ENCODE measurements around the gene PPM1L. TPM values are rescaled to one million over a fixed set of nuclear protein-coding genes. Genes with fewer than 3 reads are reported as not detected.

The PPM1L gene
- total RNA-seq, 1 experiment from 2014 or later, result 7.3 TPM

GRCh38 chr3:161126495-161126894, 370.5 kb downstream of the PPM1L start:
- Histone ChIP-seq H3K79me2 (ENCODE audit: insufficient read depth, low read length) (no peaks in the 10 kb centered on the region), H3K23ac (ENCODE audit: insufficient read length, low read depth, low read length) (no peak overlapping the region), H2BK5ac (ENCODE audit: insufficient read length, low read length) (no peak overlapping the region), H3K27ac (ENCODE audit: insufficient read length, low read depth, low read length) (no peak overlapping the region), H3K4ac (ENCODE audit: low read depth, low read length) (no peak overlapping the region), H3K9me3 (ENCODE audit: control insufficient read depth, low read depth, low read length) (peaks cover 5% of the 10 kb centered on the region), H3K4me1 (ENCODE audit: insufficient read depth, low read length) (no peaks in the 10 kb centered on the region), H3K18ac (ENCODE audit: insufficient read length, low read depth, low read length) (no peak overlapping the region), H2BK12ac (ENCODE audit: insufficient read length, low read depth, low read length) (no peak overlapping the region), H2AFZ (ENCODE audit: low read length) (no peak overlapping the region), H3K23me2 (ENCODE audit: insufficient read length, low read depth, low read length, poor library complexity, severe bottlenecking) (no peaks in the 10 kb centered on the region), H4K20me1 (ENCODE audit: control insufficient read depth, insufficient read depth, insufficient read length) (no peaks in the 10 kb centered on the region), H3K27me3 (ENCODE audit: insufficient read depth, low read length) (no peaks in the 10 kb centered on the region), H4K8ac (replicated peaks; ENCODE audit: insufficient read length, low read depth, low read length) (no peak overlapping the region), H3K4me2 (ENCODE audit: insufficient read depth, insufficient read length, low read length) (no peak overlapping the region), H3K9ac (ENCODE audit: extremely low read depth, insufficient read length, low read length) (no peak overlapping the region), H2BK15ac (ENCODE audit: low read depth, low read length) (no peak overlapping the region), H2BK20ac (ENCODE audit: low read depth, low read length, poor library complexity, severe bottlenecking) (no peak overlapping the region), H3K56ac (ENCODE audit: insufficient read length, low read depth, low read length) (no peak overlapping the region), H4K91ac (ENCODE audit: insufficient read length, low read depth, low read length) (no peak overlapping the region), H4K5ac (ENCODE audit: insufficient read length, low read depth, low read length) (no peak overlapping the region), H2AK5ac (ENCODE audit: insufficient read length, low read length) (no peak overlapping the region), H3T11ph (ENCODE audit: low read length) (no peak overlapping the region), H3K14ac (ENCODE audit: insufficient read depth, low read length) (no peak overlapping the region), H2BK120ac (ENCODE audit: low read depth, low read length, poor library complexity, severe bottlenecking) (no peak overlapping the region), H3K79me1 (ENCODE audit: insufficient read depth, low read depth, low read length, poor library complexity, severe bottlenecking) (no peaks in the 10 kb centered on the region)
- no peaks in the 10 kb centered on the region; the same call in none of the 2 replicates for H3K27me3 Mint-ChIP-seq (ENCODE audit: low read depth)
- DNase-seq, result no peak
- H3K27ac Mint-ChIP-seq, result no peak overlapping the region
- no peaks in the 10 kb centered on the region for H3K4me1 Mint-ChIP-seq
- H3K4me3 Mint-ChIP-seq, result no peak overlapping the region
- H3K9me3 Mint-ChIP-seq, result peaks cover 30 to 35% of the 10 kb centered on the region in 2 experiments
- TF ChIP-seq CTCF (conservative IDR thresholded peaks at IDR 0.05), result no peak
- WGBS (ENCODE audit: extremely low coverage, insufficient read length, low lambda C conversion rate), result no CpG with 5 or more reads among the region's 2 CpGs
- H3K36me3 Mint-ChIP-seq (ENCODE audit: insufficient read depth in 1 of 3, low read depth in 3 of 3), result peaks cover 2 to 16% (median 13%) of the 10 kb centered on the region in 3 experiments; a peak in 5 of 7 replicates

Other genes starting within 250 kb of the PPM1L start
- gene KPNA4, start 190.7 kb upstream of the PPM1L start, total RNA-seq (2021), result 76.7 and 81.0 TPM in 2 replicates
- gene ARL14, start 79.1 kb upstream of the PPM1L start, total RNA-seq (2021), result not detected in 2 replicates